Measurements from ENCODE around the gene SHROOM3. TPM values are rescaled to one million over a fixed set of nuclear protein-coding genes. Genes with fewer than 3 reads are reported as not detected.

The SHROOM3 gene
- total RNA-seq, 1 donor from 2014 or later, result 45.1 TPM

- Histone ChIP-seq H3K27me3 (ENCODE audit: control insufficient read depth, insufficient read depth, low read length) (no peaks in the 10 kb centered on the region), H3K36me3 (ENCODE audit: control insufficient read depth, insufficient read depth, low read length) (peaks cover 3% of the 10 kb centered on the region), H3K4me3 (ENCODE audit: low read depth, low read length) (no peak overlapping the region)
- DNase-seq (ENCODE audit: low read depth), result no peak
- peak; percentile 66 for TF ChIP-seq CTCF (IDR thresholded peaks at IDR 0.05; ENCODE audit: insufficient read depth, low read length, poor library complexity, severe bottlenecking)
These were observed 323.4 kb downstream of the SHROOM3 start for GRCh38 chr4:76758290-76758882.

- DNase-seq (ENCODE audit: low read depth), result no peak
- no peak for TF ChIP-seq CTCF (IDR thresholded peaks at IDR 0.05; ENCODE audit: insufficient read depth, low read length, poor library complexity, severe bottlenecking)
These were observed 324.0 kb downstream of the SHROOM3 start for GRCh38 chr4:76758996-76759395.

GRCh38 chr4:76760193-76760592 lies 325.2 kb downstream of the SHROOM3 start:
- TF ChIP-seq CTCF (IDR thresholded peaks at IDR 0.05; ENCODE audit: insufficient read depth, low read length, poor library complexity, severe bottlenecking), result no peak
- Histone ChIP-seq H3K4me3 (ENCODE audit: low read depth, low read length) (no peak overlapping the region), H3K36me3 (ENCODE audit: control insufficient read depth, insufficient read depth, low read length) (peaks cover 3% of the 10 kb centered on the region), H3K27me3 (ENCODE audit: control insufficient read depth, insufficient read depth, low read length) (no peaks in the 10 kb centered on the region)
- no peak for DNase-seq (ENCODE audit: low read depth)

More at GRCh38 chr4:76758996-76759395, 324.0 kb downstream of the SHROOM3 start:
- H3K36me3 ChIP-seq (ENCODE audit: control insufficient read depth, insufficient read depth, low read length), result peaks cover 3% of the 10 kb centered on the region
- no peak overlapping the region for H3K4me3 ChIP-seq (ENCODE audit: low read depth, low read length)
- no peaks in the 10 kb centered on the region for H3K27me3 ChIP-seq (ENCODE audit: control insufficient read depth, insufficient read depth, low read length)

- no peak for DNase-seq (ENCODE audit: low read depth)
- peaks cover 1% of the 10 kb centered on the region for H3K36me3 ChIP-seq (ENCODE audit: control insufficient read depth, insufficient read depth, low read length)
- H3K27me3 ChIP-seq (ENCODE audit: control insufficient read depth, insufficient read depth, low read length), result no peaks in the 10 kb centered on the region
These were observed 327.4 kb downstream of the SHROOM3 start for GRCh38 chr4:76762137-76763130.

GRCh38 chr4:76764251-76764650 lies 329.2 kb downstream of the SHROOM3 start:
- TF ChIP-seq CTCF (IDR thresholded peaks at IDR 0.05; ENCODE audit: insufficient read depth, low read length, poor library complexity, severe bottlenecking), result no peak
- H3K36me3 ChIP-seq (ENCODE audit: control insufficient read depth, insufficient read depth, low read length), result no peaks in the 10 kb centered on the region
- no peak for DNase-seq (ENCODE audit: low read depth)

More at GRCh38 chr4:76762137-76763130, 327.4 kb downstream of the SHROOM3 start:
- H3K4me3 ChIP-seq (ENCODE audit: low read depth, low read length), result no peak overlapping the region
- TF ChIP-seq CTCF (IDR thresholded peaks at IDR 0.05; ENCODE audit: insufficient read depth, low read length, poor library complexity, severe bottlenecking), result no peak

More at GRCh38 chr4:76764251-76764650, 329.2 kb downstream of the SHROOM3 start:
- H3K27me3 ChIP-seq (ENCODE audit: control insufficient read depth, insufficient read depth, low read length), result no peaks in the 10 kb centered on the region
- no peak overlapping the region for H3K4me3 ChIP-seq (ENCODE audit: low read depth, low read length)

Measured in kidney epithelial cell (primary cell).